Measurements from ENCODE around the gene TSPAN9. TPM values are rescaled to one million over a fixed set of nuclear protein-coding genes. Genes with fewer than 3 reads are reported as not detected.

The TSPAN9 gene
- total and polyA plus RNA-seq, 9 of the 15 experiments (the other 6 are each of a cell fraction or from before 2014, with no cell fraction given), result 0.23 to 2.1 (median 0.60) TPM; not detected in 2

GRCh38 chr12:3244219-3244750, 167.1 kb downstream of the TSPAN9 start:
- POLR2A ChIA-PET, result interaction anchor here (0.6 kb wide), 1 partner anchor 12 kb away, joined by 3 read pairs; no protein-coding TSS in a partner anchor
- Histone ChIP-seq H4K20me1 (replicated peaks; ENCODE audit: control insufficient read depth, insufficient read depth, low read length) (0 out of 2 replicates have a peak, but pooled peaks cover 4% of the 10 kb centered on the region), H3K36me3 (ENCODE audit: control insufficient read depth, insufficient read depth, low read length) (no peaks in the 10 kb centered on the region), H3K9me3 (replicated peaks; ENCODE audit: control insufficient read depth, insufficient read depth, low read depth, low read length) (no peaks in the 10 kb centered on the region), H2AFZ (ENCODE audit: low read depth, low read length) (no peak overlapping the region), H3K9ac (ENCODE audit: insufficient read depth in 1 of 2, low read depth in 2 of 2, low read length in 2 of 2) (no peak overlapping the region), H3K79me2 (ENCODE audit: control insufficient read depth, insufficient read depth, low read length) (no peaks in the 10 kb centered on the region), H3K4me2 (ENCODE audit: insufficient read depth, low read length) (no peak overlapping the region), H3K27ac (ENCODE audit: extremely low read depth, low read depth, low read length) (no peak overlapping the region), H3K4me1 (replicated peaks in 1 of 2; ENCODE audit: control insufficient read depth in 2 of 2, insufficient read depth in 2 of 2, low read length in 2 of 2) (no peaks in the 10 kb centered on the region), H3K27me3 (ENCODE audit: control insufficient read depth in 2 of 2, insufficient read depth in 2 of 2, low read length in 2 of 2) (peaks cover 2 to 16% of the 10 kb centered on the region in 2 experiments; a peak in 3 of 5 replicates), H3K4me3 (no peak overlapping the region), H3K9me1 (ENCODE audit: control insufficient read depth, insufficient read depth, low read length) (no peaks in the 10 kb centered on the region)
- no peak for DNase-seq (ENCODE audit: extremely low read depth in 1 of 4, low spot score in 3 of 4)
- 0% methylated on average over 13 of the region's 20 CpGs for WGBS (ENCODE audit: insufficient coverage, low coverage, missing lambda C conversion rate)
- CTCF ChIA-PET (ENCODE audit: low intra/inter-chr PET ratio), result no interaction called here
- no peak for FAIRE-seq
- in situ Hi-C loops (cut with MboI), result no loop called here
- no TSS peak for BruUV-seq (replicated peaks)
- intact Hi-C loops (cut with micrococcal nuclease), result no loop called here
- no peak for TF ChIP-seq STAT5A (IDR thresholded peaks at IDR 0.05; ENCODE audit: borderline replicate concordance, low read length)
- no peak for ATAC-seq

- Histone ChIP-seq H3K36me3 (ENCODE audit: control insufficient read depth, insufficient read depth, low read length) (no peaks in the 10 kb centered on the region), H3K27me3 (ENCODE audit: control insufficient read depth in 2 of 2, insufficient read depth in 2 of 2, low read length in 2 of 2) (peaks cover 2 to 12% of the 10 kb centered on the region in 2 experiments; a peak in 3 of 5 replicates), H2AFZ (ENCODE audit: low read depth, low read length) (no peak overlapping the region), H3K4me1 (replicated peaks in 1 of 2; ENCODE audit: control insufficient read depth in 2 of 2, insufficient read depth in 2 of 2, low read length in 2 of 2) (no peaks in the 10 kb centered on the region), H4K20me1 (replicated peaks; ENCODE audit: control insufficient read depth, insufficient read depth, low read length) (0 out of 2 replicates have a peak, but pooled peaks cover 4% of the 10 kb centered on the region), H3K9me1 (ENCODE audit: control insufficient read depth, insufficient read depth, low read length) (no peaks in the 10 kb centered on the region), H3K79me2 (ENCODE audit: control insufficient read depth, insufficient read depth, low read length) (no peaks in the 10 kb centered on the region), H3K4me2 (ENCODE audit: insufficient read depth, low read length) (no peak overlapping the region), H3K27ac (ENCODE audit: extremely low read depth, low read depth, low read length) (no peak overlapping the region), H3K9me3 (replicated peaks; ENCODE audit: control insufficient read depth, insufficient read depth, low read depth, low read length) (no peaks in the 10 kb centered on the region), H3K4me3 (no peak overlapping the region), H3K9ac (ENCODE audit: insufficient read depth in 1 of 2, low read depth in 2 of 2, low read length in 2 of 2) (no peak overlapping the region)
- DNase-seq (ENCODE audit: extremely low read depth in 1 of 4, low spot score in 3 of 4) (no peak), FAIRE-seq (no peak), ATAC-seq (no peak)
- CTCF ChIA-PET (ENCODE audit: low intra/inter-chr PET ratio), result no interaction called here
- intact Hi-C loops (cut with micrococcal nuclease), result no loop called here
- 0% methylated on average over 2 of the region's 4 CpGs for WGBS (ENCODE audit: insufficient coverage, low coverage, missing lambda C conversion rate)
- POLR2A ChIA-PET, result no interaction called here
- no TSS peak for BruUV-seq (replicated peaks)
- in situ Hi-C loops (cut with MboI), result no loop called here
- TF ChIP-seq ZNF24 (IDR thresholded peaks at IDR 0.05), result no peak
- no peak for TF ChIP-seq ZNF121 (CRISPR knock-in tag; conservative IDR thresholded peaks at IDR 0.05)
- no peak for TF ChIP-seq SMARCA4 (IDR thresholded peaks at IDR 0.05)
- no peak for TF ChIP-seq NUFIP1 (IDR thresholded peaks at IDR 0.05; ENCODE audit: partially characterized antibody)
- TF ChIP-seq CREBBP (IDR thresholded peaks at IDR 0.05; ENCODE audit: low read depth, low read length), result no peak
- no peak for TF ChIP-seq ZNF589 (CRISPR knock-in tag; IDR thresholded peaks at IDR 0.05; ENCODE audit: low read depth)
- TF ChIP-seq, protein P1, sequence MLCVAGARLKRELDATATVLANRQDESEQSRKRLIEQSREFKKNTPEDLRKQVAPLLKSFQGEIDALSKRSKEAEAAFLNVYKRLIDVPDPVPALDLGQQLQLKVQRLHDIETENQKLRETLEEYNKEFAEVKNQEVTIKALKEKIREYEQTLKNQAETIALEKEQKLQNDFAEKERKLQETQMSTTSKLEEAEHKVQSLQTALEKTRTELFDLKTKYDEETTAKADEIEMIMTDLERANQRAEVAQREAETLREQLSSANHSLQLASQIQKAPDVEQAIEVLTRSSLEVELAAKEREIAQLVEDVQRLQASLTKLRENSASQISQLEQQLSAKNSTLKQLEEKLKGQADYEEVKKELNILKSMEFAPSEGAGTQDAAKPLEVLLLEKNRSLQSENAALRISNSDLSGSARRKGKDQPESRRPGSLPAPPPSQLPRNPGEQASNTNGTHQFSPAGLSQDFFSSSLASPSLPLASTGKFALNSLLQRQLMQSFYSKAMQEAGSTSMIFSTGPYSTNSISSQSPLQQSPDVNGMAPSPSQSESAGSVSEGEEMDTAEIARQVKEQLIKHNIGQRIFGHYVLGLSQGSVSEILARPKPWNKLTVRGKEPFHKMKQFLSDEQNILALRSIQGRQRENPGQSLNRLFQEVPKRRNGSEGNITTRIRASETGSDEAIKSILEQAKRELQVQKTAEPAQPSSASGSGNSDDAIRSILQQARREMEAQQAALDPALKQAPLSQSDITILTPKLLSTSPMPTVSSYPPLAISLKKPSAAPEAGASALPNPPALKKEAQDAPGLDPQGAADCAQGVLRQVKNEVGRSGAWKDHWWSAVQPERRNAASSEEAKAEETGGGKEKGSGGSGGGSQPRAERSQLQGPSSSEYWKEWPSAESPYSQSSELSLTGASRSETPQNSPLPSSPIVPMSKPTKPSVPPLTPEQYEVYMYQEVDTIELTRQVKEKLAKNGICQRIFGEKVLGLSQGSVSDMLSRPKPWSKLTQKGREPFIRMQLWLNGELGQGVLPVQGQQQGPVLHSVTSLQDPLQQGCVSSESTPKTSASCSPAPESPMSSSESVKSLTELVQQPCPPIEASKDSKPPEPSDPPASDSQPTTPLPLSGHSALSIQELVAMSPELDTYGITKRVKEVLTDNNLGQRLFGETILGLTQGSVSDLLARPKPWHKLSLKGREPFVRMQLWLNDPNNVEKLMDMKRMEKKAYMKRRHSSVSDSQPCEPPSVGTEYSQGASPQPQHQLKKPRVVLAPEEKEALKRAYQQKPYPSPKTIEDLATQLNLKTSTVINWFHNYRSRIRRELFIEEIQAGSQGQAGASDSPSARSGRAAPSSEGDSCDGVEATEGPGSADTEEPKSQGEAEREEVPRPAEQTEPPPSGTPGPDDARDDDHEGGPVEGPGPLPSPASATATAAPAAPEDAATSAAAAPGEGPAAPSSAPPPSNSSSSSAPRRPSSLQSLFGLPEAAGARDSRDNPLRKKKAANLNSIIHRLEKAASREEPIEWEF (CRISPR knock-in tag; IDR thresholded peaks at IDR 0.05), result no peak
- TF ChIP-seq MLLT1 (IDR thresholded peaks at IDR 0.05), result no peak
Observed at GRCh38 chr12:3246253-3246652, 169.1 kb downstream of the TSPAN9 start.

All from K562 (cell line).